ENCODE results near the gene MRPL24. TPM values are rescaled to one million over a fixed set of nuclear protein-coding genes. Genes with fewer than 3 reads are reported as not detected.

Gene MRPL24
- total and polyA plus RNA-seq, 8 donors: 42.8 to 62.2 (median 55.4) TPM

GRCh38 chr1:156786640-156787039 lies 45.8 kb upstream of the MRPL24 start:
- intact Hi-C loops (cut with DNase I): no loop called here
- ATAC-seq (no peak), DNase-seq (no peak)
- no peak for TF ChIP-seq CTCF (IDR thresholded peaks at IDR 0.05)
- H3K4me3 ChIP-seq: no peak overlapping the region
- H3K9me3 ChIP-seq: no peaks in the 10 kb centered on the region
- peaks cover 0 to 8% of the 10 kb centered on the region in 2 donors for H3K4me1 ChIP-seq
- no peaks in the 10 kb centered on the region for H3K27me3 ChIP-seq
- H3K36me3 ChIP-seq: peaks cover 0 to 91% of the 10 kb centered on the region in 2 donors
- no peak overlapping the region for H3K27ac ChIP-seq

- no peaks in the 10 kb centered on the region for H3K9me3 ChIP-seq
- peaks cover 0 to 18% of the 10 kb centered on the region in 2 donors for H3K4me1 ChIP-seq
- no peak overlapping the region for H3K4me3 ChIP-seq
- H3K36me3 ChIP-seq: peaks cover 0 to 90% of the 10 kb centered on the region in 2 donors
- H3K27me3 ChIP-seq: no peaks in the 10 kb centered on the region
- ATAC-seq: no peak
- DNase-seq: no peak
- TF ChIP-seq CTCF (IDR thresholded peaks at IDR 0.05): no peak
- no peak overlapping the region for H3K27ac ChIP-seq
- intact Hi-C loops (cut with DNase I): no loop called here
Measured at GRCh38 chr1:156785458-156785857, 44.6 kb upstream of the MRPL24 start.

- TF ChIP-seq CTCF (IDR thresholded peaks at IDR 0.05): no peak
- peaks cover 0 to 62% of the 10 kb centered on the region in 2 donors for H3K36me3 ChIP-seq
- H3K27me3 ChIP-seq: no peaks in the 10 kb centered on the region
- ATAC-seq (peak; percentile 25), DNase-seq (no peak)
- H3K9me3 ChIP-seq: no peaks in the 10 kb centered on the region
- H3K27ac ChIP-seq: no peak overlapping the region
- H3K4me1 ChIP-seq: peaks cover 8 to 31% of the 10 kb centered on the region in 2 donors
- intact Hi-C loops (cut with DNase I): no loop called here
- no peak overlapping the region for H3K4me3 ChIP-seq
Measured at GRCh38 chr1:156781585-156782186, 40.8 kb upstream of the MRPL24 start.

GRCh38 chr1:156777573-156777972 lies 36.7 kb upstream of the MRPL24 start:
- TF ChIP-seq CTCF (IDR thresholded peaks at IDR 0.05): no peak
- Histone ChIP-seq H3K9me3 (no peaks in the 10 kb centered on the region), H3K4me1 (peaks cover 8 to 40% of the 10 kb centered on the region in 2 donors), H3K27me3 (no peaks in the 10 kb centered on the region), H3K36me3 (peaks cover 0 to 29% of the 10 kb centered on the region in 2 donors), H3K27ac (no peak overlapping the region), H3K4me3 (no peak overlapping the region)
- ATAC-seq (no peak), DNase-seq (no peak)
- intact Hi-C loops (cut with DNase I): no loop called here

- H3K27ac ChIP-seq: no peak overlapping the region
- H3K36me3 ChIP-seq: peaks cover 0 to 26% of the 10 kb centered on the region in 2 donors
- intact Hi-C loops (cut with DNase I): no loop called here
- no peaks in the 10 kb centered on the region for H3K9me3 ChIP-seq
- H3K4me1 ChIP-seq: peaks cover 8 to 39% of the 10 kb centered on the region in 2 donors
- H3K27me3 ChIP-seq: no peaks in the 10 kb centered on the region
- DNase-seq (no peak), ATAC-seq (no peak)
- no peak for TF ChIP-seq CTCF (IDR thresholded peaks at IDR 0.05)
- no peak overlapping the region for H3K4me3 ChIP-seq
Measured at GRCh38 chr1:156776942-156777341, 36.1 kb upstream of the MRPL24 start.
